ENCODE measurements around the gene UBE2H. TPM values are rescaled to one million over a fixed set of nuclear protein-coding genes. Genes with fewer than 3 reads are reported as not detected.
"Not testable (repeated sequence)": the region's sequence is repeated elsewhere in the genome, so short reads cannot be mapped to it uniquely, and the experiment has no call there.

The UBE2H gene
- total and polyA plus RNA-seq, 4 donors = 11.9 to 84.2 (median 23.7) TPM

DNA sequence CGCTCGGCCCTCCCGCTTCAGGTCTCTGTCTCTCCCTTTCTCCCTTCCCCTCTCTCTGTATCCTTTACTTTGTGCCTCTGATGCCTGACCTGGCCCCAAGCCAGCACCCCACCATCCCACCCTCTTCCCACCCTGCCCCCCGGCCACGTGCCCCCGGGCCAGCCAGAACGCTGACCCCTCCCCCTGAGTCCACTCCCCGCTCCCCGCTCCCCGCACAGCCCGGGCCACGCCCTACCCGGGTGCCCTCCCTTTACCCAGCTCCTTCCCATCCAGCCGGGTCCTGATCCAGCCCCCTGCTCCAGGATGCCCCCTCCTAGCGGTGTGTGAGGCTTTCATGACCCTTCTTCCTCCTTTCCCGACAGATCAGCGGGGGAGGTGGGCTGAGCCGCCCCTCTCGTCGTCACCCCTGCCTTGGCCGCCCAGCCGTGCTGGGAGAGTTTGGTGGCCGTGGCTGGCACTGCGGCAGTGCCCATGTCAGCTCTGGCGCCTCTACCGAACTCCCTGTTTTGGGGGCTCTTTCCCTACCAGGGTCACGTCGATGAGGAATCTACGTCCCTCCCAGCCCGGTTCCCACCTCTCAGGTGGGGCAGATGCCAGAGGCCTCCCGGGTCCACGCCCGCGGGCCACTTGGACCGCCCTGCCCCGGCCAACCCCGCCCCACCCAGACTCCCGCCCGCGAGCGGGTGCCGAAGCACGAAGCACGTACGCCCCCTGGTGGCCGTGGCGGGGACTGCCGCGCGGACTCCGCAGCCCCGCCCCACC is 127.4 kb downstream of the UBE2H start:
- Histone ChIP-seq H3K9ac (ENCODE audit: low read depth in 1 of 2, low read length in 2 of 2) (no peak overlapping the region), H3K4me1 (ENCODE audit: control insufficient read depth in 4 of 4, insufficient read depth in 4 of 4, low read length in 3 of 4) (peaks cover 0 to 19% (median 8%) of the 10 kb centered on the region in 4 donors), H3K27me3 (ENCODE audit: control insufficient read depth in 4 of 4, insufficient read depth in 4 of 4, low read length in 3 of 4) (no peaks in the 10 kb centered on the region), H3K9me3 (ENCODE audit: control insufficient read depth in 4 of 4, low read length in 3 of 4) (no peaks in the 10 kb centered on the region), H3K27ac (ENCODE audit: low read depth in 1 of 2, low read length in 2 of 2) (no peak overlapping the region), H3K36me3 (ENCODE audit: control insufficient read depth in 4 of 4, insufficient read depth in 3 of 4, low read depth in 1 of 4, low read length in 3 of 4) (no peaks in the 10 kb centered on the region), H3K4me3 (ENCODE audit: low read depth in 1 of 3, low read length in 3 of 3) (peak overlapping the region in 2 of 3 donors; percentile 47 to 49)
- WGBS = 1% methylated on average over 52 of the region's 52 CpGs
- TF ChIP-seq RAD21 (IDR thresholded peaks at IDR 0.05) = peak; percentile 66 to 76
- peak; percentile 56 for TF ChIP-seq CTCF (IDR thresholded peaks at IDR 0.05; ENCODE audit: low read depth, low read length, missing input control)
- no peak for TF ChIP-seq NR2F2 (IDR thresholded peaks at IDR 0.05)
- peak in 1 of 2 donors; percentile 21 for TF ChIP-seq HNF4A (conservative IDR thresholded peaks at IDR 0.05)
- peak; percentile 97 for DNase-seq (ENCODE audit: low spot score)

DNA sequence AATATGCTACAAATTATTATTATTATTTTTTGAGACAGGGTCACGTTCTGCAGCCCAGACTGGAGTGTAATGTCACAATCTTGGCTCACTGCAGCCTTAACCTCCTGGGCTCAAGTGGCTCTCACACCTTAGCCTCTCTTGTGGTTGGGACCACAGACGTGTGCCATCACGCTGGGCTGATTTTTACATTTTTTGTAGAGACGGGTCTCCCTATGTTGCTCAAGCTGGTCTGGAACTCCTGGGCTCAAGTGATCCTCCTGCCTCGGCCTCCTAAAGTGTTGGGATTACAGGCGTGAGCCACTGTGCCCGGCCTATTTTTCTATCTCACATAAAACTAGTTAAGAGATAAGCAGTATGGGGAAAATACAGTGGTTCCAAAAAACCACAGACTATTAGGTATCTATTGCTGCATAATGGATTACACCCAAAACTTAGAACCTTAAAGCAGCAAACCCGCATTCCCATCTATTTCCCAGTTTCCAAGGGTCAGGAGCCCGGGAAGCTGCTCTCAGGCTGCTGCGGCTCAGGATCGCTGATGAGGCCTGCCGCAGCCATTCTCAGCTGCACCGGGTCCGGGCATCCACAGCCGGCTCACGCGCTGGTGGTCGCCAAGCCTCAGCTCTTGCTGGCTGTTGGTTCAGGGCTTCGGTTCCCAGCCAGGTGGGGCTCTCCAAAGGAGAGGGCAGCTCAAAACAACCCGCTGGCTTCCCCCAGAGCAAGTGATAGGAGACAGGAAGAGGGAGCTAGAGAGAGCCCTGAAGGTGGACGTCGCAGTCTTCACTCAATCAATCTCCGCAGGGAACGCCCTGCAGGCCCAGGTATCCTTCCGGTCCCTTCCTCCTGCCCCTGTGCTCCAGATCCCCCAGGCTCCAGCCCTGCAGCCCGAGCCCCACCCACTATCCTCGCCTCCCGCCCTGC is 128.2 kb downstream of the UBE2H start:
- Histone ChIP-seq H3K9me3 (ENCODE audit: control insufficient read depth in 4 of 4, low read length in 3 of 4) (no peaks in the 10 kb centered on the region), H3K27ac (ENCODE audit: low read depth in 1 of 2, low read length in 2 of 2) (no peak overlapping the region), H3K4me1 (ENCODE audit: control insufficient read depth in 4 of 4, insufficient read depth in 4 of 4, low read length in 3 of 4) (peaks cover 0 to 15% (median 6%) of the 10 kb centered on the region in 4 donors), H3K9ac (ENCODE audit: low read depth in 1 of 2, low read length in 2 of 2) (no peak overlapping the region), H3K4me3 (ENCODE audit: low read depth in 1 of 3, low read length in 3 of 3) (peak overlapping the region in 1 of 3 donors; percentile 49), H3K27me3 (ENCODE audit: control insufficient read depth in 4 of 4, insufficient read depth in 4 of 4, low read length in 3 of 4) (no peaks in the 10 kb centered on the region), H3K36me3 (ENCODE audit: control insufficient read depth in 4 of 4, insufficient read depth in 3 of 4, low read depth in 1 of 4, low read length in 3 of 4) (no peaks in the 10 kb centered on the region)
- WGBS = 43% methylated on average over 28 of the region's 28 CpGs
- TF ChIP-seq JUND (IDR thresholded peaks at IDR 0.05) (no peak), TAF1 (conservative IDR thresholded peaks at IDR 0.05) (no peak), CTCF (IDR thresholded peaks at IDR 0.05; ENCODE audit: low read depth, low read length, missing input control) (no peak), NR2F2 (IDR thresholded peaks at IDR 0.05) (no peak), MAX (IDR thresholded peaks at IDR 0.05) (no peak), YY1 (IDR thresholded peaks at IDR 0.05) (no peak), GABPA (IDR thresholded peaks at IDR 0.05 in 1 of 2, conservative IDR thresholded peaks at IDR 0.05 in 1 of 2) (no peak), ATF3 (IDR thresholded peaks at IDR 0.05) (no peak), HNF4A (conservative IDR thresholded peaks at IDR 0.05) (no peak), FOXA2 (IDR thresholded peaks at IDR 0.05) (no peak)
- TF ChIP-seq, protein P1, sequence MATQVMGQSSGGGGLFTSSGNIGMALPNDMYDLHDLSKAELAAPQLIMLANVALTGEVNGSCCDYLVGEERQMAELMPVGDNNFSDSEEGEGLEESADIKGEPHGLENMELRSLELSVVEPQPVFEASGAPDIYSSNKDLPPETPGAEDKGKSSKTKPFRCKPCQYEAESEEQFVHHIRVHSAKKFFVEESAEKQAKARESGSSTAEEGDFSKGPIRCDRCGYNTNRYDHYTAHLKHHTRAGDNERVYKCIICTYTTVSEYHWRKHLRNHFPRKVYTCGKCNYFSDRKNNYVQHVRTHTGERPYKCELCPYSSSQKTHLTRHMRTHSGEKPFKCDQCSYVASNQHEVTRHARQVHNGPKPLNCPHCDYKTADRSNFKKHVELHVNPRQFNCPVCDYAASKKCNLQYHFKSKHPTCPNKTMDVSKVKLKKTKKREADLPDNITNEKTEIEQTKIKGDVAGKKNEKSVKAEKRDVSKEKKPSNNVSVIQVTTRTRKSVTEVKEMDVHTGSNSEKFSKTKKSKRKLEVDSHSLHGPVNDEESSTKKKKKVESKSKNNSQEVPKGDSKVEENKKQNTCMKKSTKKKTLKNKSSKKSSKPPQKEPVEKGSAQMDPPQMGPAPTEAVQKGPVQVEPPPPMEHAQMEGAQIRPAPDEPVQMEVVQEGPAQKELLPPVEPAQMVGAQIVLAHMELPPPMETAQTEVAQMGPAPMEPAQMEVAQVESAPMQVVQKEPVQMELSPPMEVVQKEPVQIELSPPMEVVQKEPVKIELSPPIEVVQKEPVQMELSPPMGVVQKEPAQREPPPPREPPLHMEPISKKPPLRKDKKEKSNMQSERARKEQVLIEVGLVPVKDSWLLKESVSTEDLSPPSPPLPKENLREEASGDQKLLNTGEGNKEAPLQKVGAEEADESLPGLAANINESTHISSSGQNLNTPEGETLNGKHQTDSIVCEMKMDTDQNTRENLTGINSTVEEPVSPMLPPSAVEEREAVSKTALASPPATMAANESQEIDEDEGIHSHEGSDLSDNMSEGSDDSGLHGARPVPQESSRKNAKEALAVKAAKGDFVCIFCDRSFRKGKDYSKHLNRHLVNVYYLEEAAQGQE (IDR thresholded peaks at IDR 0.05) = no peak
- TF ChIP-seq, protein P2, sequence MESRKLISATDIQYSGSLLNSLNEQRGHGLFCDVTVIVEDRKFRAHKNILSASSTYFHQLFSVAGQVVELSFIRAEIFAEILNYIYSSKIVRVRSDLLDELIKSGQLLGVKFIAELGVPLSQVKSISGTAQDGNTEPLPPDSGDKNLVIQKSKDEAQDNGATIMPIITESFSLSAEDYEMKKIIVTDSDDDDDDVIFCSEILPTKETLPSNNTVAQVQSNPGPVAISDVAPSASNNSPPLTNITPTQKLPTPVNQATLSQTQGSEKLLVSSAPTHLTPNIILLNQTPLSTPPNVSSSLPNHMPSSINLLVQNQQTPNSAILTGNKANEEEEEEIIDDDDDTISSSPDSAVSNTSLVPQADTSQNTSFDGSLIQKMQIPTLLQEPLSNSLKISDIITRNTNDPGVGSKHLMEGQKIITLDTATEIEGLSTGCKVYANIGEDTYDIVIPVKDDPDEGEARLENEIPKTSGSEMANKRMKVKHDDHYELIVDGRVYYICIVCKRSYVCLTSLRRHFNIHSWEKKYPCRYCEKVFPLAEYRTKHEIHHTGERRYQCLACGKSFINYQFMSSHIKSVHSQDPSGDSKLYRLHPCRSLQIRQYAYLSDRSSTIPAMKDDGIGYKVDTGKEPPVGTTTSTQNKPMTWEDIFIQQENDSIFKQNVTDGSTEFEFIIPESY (IDR thresholded peaks at IDR 0.05) = no peak
- no peak for DNase-seq (ENCODE audit: low spot score)

DNA sequence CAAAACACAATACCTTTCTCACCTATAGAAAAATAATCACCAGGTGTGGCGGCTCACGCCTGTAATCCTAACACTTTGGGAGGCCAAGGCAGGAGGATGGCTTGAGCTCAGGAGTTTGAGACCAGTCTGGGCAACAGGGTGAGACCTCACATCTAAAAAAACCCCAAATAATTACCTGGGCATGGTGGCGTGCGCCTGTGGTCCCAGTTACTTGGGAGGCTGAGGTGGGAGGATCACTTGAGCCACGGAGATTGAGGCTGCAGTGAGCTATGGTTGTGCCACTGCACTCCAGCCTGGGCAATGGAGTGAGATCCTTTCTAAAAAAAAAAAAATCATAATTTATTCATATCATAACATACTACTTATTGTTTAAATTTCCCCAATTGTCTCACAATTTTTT is 129.6 kb downstream of the UBE2H start:
- WGBS = 98% methylated on average over 5 of the region's 5 CpGs

More for the DNA sequence above, 129.6 kb downstream of the UBE2H start:
- DNase-seq (ENCODE audit: low spot score); H3K27ac ChIP-seq (ENCODE audit: low read depth in 1 of 2, low read length in 2 of 2); H3K9me3 ChIP-seq (ENCODE audit: control insufficient read depth in 4 of 4, low read length in 3 of 4); H3K9ac ChIP-seq (ENCODE audit: low read depth in 1 of 2, low read length in 2 of 2); H3K4me3 ChIP-seq (ENCODE audit: low read depth in 1 of 3, low read length in 3 of 3); H3K36me3 ChIP-seq (ENCODE audit: control insufficient read depth in 4 of 4, insufficient read depth in 3 of 4, low read depth in 1 of 4, low read length in 3 of 4); H3K27me3 ChIP-seq (ENCODE audit: control insufficient read depth in 4 of 4, insufficient read depth in 4 of 4, low read length in 3 of 4): not testable (repeated sequence)
- H3K4me1 ChIP-seq (ENCODE audit: control insufficient read depth in 4 of 4, insufficient read depth in 4 of 4, low read length in 3 of 4) = peaks cover 0 to 15% (median 6%) of the 10 kb centered on the region in 4 donors
